GM18526 (cell line): ENCODE measurements around the gene AUTS2.

Experiments
- POLR2A ChIP-seq: IDR thresholded peaks from 3 replicates; pipeline ENCODE4 v1.6.1; 2011; ENCODE audit not compliant: insufficient read length; ENCODE audit errors: extremely low read depth

Gene AUTS2

GRCh38 chr7:70728872-70729552 lies 1130.7 kb downstream of the AUTS2 start:
- TF ChIP-seq POLR2A, result no peak

DNA sequence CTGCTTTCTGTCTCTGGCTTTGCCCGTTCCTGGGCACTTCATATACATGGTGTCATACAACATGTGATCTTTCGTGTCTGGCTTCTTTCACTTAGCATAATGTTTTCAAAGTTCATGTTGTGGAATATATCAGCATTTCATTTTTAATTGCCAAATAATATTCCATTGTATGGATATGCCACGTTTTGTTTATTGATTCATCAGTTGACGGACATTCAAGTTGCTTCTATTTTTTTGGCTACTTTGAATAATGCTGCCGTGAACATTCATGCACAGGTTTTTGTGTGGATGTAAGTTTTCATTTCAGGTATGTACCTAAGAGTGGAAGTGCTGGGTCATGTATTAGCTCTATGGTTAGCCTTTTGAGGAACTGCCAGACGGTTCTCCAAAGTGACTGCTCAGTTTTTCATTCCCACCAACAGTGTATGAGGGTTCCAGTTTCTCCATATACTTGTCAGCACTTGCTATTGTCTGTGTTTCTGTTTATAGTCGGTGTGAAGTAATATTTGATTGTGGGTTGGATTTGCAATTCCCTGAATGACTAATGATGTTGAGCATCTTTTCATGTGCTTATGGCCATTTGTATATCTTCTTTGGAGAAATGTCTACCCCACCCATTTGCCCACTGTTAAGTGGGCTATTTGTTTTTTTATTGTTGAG lies 1132.3 kb downstream of the AUTS2 start:
- TF ChIP-seq POLR2A, result no peak

DNA sequence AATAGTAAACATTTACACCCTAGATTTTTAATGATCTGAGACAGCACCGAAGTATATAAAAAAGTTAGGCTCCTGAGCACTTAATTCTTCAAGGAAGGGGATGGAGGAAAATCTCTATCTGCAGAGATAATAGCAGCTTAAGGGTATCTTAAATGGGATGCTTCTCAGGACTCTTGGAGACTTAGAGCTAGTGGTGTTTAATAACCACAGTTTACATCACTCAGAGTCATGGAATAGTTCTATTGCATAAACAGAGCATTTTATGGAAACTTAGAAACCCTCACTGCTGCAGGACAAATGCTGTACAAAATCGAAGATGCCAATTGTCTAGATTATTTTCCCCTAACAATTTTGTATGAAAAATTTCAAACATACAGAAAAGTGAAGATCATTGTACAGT lies 1134.8 kb downstream of the AUTS2 start:
- no peak for TF ChIP-seq POLR2A

DNA sequence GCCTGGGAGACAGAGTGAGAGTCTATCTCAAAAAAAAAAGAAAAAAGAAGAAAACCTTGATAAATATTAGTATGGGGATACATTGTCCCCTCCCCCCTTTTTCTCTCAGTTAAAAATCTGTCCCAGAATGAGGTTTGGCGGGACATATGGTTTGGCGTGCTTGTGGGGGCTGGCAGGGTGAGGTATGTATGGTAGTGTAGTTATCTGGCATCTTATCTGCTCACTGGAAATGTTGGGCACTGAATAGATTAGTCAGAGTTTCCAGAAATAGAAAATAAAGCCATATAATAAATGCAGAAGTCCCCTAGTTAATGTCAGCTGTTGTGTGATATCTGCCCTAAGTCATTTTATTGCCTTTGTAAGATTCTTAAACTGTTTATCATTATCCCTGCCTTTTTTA lies 1136.1 kb downstream of the AUTS2 start:
- no peak for TF ChIP-seq POLR2A

DNA sequence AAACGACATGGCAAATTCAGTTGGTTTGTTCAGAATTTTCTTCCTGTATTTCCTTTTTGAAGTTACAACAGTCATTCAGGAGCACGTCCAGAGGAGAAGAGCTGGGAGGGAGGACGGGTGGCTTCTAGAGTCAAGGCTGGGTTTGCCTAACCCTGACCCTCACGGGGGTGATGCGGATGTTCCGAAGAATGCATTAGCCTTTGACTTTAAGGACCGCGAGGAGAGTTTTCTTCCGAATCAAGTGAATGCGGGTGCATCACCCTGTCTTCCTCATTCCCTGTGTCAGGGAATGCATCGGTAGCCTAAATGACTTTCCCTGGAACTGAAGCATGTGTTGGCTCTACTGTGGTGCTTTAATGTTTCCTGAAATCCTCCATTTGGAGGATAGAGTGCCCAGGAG lies 1137.0 kb downstream of the AUTS2 start:
- TF ChIP-seq POLR2A, result no peak

DNA sequence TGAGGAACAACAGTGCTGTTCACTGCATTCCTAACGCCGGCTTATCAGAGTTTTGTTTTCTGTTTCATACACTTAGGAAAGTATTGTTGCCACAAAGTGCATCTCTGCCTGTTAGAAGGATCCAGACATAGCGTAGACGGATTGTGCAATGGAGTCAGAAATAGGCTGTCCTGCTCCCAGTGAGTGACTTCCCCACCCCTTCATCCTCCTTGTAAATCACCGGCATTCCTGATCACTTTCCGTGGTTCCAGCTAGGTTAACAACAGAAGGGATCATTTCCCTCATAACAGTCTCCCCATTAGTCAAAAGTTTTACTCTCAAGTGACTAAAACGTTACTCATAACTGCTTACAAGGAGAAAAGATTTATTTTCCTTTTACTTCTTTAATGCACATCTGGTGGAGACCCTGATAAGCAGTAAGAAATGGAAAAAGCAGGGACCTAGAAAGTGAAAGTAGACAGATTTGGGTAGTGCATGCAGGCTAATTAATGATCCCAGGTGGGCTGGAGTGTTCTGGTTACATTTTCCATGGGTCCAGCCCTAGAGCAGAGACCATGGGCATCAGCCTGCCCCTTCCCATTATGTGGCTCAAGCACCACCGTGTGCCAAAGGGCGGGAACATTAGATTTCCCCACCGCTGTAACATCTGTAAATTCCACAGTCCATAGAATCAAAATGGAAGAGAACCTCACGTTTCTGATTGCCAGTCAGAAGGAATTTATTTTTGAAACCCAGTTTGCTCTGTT lies 1138.6 kb downstream of the AUTS2 start:
- no peak for TF ChIP-seq POLR2A

DNA sequence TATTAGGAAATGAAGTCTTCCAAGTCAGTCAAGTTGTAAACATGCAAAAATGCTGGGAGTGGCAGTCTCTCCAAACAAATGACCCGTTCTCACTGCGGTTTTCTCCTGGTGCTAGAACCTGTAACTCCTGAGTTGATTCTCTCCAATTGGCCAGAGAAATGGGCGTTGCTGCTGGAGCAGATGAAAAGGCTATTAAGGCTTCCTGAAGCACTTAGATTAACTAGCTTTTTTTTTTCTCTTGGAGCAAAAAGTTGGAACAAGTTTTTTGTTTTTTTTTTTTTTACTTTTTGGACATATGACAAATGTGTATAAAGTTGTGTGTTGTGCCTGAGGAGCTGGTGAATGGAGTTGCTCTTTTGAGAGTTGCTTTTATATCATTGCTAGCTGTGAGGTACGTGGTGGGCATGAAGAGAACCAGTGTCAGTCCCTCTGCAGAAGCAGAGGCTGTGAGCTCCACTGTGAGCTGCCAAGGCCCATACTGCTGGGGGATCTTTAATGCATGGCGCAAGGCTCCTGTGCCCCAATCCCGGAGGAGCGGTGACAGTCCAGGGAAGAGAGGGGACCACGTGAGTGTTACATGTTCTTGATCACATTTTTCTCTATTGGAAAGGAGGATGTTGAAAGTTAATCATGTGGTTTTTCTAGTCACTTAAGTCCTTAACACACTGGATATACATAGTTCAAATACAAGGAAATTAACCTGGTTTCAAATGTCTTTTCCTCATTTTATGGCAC lies 1140.0 kb downstream of the AUTS2 start:
- TF ChIP-seq POLR2A, result no peak

DNA sequence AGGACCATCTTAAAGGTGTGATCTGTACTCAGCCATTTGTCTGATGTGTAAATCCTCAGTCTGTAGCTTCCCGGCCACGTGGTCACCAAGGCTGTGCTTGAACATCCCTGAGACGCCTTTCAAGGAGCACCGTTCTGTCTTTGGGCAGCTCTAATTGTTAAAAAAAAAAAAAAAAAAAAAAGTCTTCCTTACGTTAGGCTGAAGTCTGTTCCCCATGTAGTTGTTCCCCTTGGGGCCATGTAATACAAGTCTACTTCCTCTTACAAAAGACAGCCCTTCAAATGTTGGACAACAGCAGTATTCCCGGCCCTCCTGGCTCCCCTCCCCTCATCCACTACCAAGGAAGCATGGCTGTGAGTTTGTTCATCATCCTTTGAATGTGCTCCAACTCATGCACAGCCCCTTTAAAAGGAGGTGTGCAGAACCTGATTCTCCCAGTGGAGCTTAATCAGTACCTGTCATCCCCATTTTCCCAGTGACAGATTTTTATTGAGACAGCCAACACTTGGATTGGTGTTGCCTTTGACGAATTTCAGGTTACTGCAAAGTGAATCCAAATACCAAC lies 1141.5 kb downstream of the AUTS2 start:
- TF ChIP-seq POLR2A, result no peak

DNA sequence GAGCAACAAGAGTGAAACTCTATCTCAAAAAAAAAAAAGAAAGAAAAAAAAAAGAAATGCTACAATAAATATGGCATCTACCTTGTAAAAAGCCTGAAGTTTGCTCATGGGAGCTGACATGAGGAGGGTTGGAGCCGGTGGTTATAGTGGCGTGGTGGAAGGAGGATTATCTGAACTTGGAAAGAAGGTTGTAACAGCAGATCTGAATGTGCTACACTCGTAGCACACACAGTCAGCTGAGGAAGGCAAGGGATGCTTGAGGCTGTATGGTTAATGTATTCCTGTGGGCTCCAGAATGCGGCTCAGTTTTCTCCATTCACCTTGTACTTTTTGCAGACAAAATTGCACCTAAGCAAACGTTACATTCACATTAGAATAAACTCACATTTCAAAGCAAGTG lies 1143.4 kb downstream of the AUTS2 start:
- no peak for TF ChIP-seq POLR2A

GRCh38 chr7:70743531-70744325 lies 1145.5 kb downstream of the AUTS2 start:
- TF ChIP-seq POLR2A, result no peak

DNA sequence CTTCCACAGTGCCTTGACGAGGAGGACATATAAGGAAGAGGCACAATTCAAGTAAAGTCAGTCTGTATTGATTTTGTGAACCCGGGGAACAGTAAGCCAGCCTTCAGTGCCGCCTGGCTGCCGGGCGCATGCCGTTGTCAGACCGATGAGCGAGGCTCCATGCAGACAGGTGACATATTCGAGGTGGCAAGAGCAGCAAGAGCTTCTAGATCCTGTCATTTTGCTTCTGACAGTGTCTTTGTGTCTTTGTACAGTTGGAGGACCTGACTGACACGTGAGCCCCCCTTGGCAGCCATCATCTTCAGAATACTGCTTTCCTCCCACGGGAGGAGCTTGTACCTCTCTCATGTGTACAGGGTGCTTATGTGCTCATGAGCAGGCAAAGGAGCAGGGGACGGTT lies 1146.2 kb downstream of the AUTS2 start:
- TF ChIP-seq POLR2A, result no peak

DNA sequence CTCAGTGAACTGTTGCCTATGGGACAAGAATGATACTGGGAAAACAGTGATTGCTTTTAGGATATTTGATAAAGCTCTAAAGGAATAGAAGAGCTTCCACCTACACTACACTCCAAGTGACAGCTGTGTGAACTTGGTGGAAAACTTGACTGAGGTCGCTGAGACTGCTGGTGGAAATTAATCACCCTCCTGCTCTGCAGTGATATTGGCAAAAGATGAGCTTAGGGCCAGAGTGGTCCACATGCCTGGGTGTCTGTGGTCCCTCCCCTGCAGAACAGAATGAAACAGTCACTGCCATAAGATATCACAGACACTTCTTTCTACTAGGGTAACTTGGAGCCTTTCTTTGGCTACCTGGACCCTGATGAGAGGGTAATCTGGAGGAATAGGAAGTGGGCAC lies 1151.6 kb downstream of the AUTS2 start:
- TF ChIP-seq POLR2A, result no peak

DNA sequence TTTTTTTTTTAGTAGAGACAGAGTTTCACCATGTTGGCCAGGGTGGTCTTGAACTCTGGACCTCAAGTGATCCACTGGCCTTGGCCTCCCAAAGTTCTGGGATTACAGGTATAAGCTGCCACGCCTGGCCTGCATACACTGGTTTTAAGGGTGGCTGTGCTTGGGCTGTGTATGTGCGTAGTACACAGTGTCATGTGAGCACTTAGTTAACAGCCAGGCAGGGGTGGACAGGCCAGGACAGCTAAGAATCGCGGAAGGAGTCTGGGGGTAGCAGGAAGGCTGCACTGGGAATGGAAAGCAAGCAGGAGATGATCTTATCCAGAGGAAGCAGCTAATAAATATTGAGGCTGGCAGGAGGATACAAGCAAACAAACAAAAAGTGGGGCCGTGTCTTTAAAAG lies 1153.6 kb downstream of the AUTS2 start:
- TF ChIP-seq POLR2A, result no peak

DNA sequence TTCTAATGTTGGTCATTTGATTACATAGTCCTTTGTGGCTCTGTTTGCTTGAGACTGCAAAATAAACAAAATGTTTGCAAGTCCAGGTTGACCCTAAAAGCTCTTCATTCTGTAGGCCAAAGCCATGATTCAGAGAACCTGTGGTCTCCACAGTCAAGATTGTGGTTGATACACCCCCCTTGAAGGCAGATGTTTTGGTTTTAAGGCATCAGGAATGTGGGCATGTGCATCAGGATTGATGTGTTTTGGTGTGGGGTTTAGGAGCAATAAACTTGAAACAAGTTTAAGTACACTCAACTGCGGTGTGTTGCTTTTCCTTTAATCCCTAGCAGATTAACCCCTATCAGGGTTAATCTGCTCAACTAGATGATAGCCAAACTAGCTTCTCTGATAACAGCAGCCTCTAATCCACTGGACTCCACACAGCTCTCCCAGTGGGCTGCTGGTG lies 1154.5 kb downstream of the AUTS2 start:
- no peak for TF ChIP-seq POLR2A
